NCI-H226 (cell line): Measurements from ENCODE around the gene BCORL1.

ENCODE experiments used
- DNase-seq: peaks from one replicate; pipeline ENCODE4 v3.0.0-alpha.2; 2015

BCORL1 gene

GRCh38 chrX:130097507-130098209 is 115.2 kb downstream of the BCORL1 start:
- no peak for DNase-seq

GRCh38 chrX:130098210-130098552 is 115.7 kb downstream of the BCORL1 start:
- DNase-seq, result no peak

GRCh38 chrX:130100180-130100579 is 117.7 kb downstream of the BCORL1 start:
- DNase-seq, result no peak

DNA sequence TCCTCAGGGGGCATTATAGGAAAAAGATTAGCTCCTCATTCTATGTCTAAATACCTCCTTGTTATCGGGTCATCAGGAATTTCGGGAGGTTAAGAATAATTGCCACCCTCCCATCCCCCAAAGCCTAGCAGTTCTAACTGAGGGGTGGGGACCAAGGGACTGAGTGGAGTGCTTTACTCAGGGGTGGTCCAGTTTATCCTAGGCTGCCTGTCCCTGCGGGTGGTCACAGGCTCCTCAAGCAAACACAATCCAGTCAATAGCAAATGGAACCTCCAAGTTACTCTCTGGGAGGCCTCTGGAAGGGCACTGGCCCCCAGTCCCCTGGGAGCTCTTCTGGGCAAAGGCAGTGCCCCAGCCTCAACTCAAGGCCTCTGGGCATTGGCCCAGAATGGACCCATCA is 121.2 kb downstream of the BCORL1 start:
- no peak for DNase-seq

- DNase-seq, result no peak
Measured at GRCh38 chrX:130105244-130105643, 122.8 kb downstream of the BCORL1 start.

- DNase-seq, result no peak
Measured at GRCh38 chrX:130106071-130106470, 123.6 kb downstream of the BCORL1 start.
